GM23338 (cell line): ENCODE data around the gene RSRC1.

Experiments
- POLR2AphosphoS5 ChIP-seq: IDR thresholded peaks from 2 replicates; pipeline ENCODE4 v1.6.1; 2016; ENCODE audit warnings: antibody characterized with exemption, low read depth
- ZNF331 ChIP-seq: fragments of 250-450 bp; sonication (Bioruptor Pico); IDR thresholded peaks from 2 replicates; pipeline ENCODE4 v1.5.0; 2020; ENCODE audit warnings: low read depth, mild to moderate bottlenecking, moderate library complexity
- TF ChIP-seq, protein P1 (sequence below), 2 experiments: fragments of 200-600 bp in 1 of 2; sonication (generic) in 1 of 2; conservative IDR thresholded peaks; 2 replicates each; pipeline versions ENCODE4 v1.5.1 to v1.6.1; 2016 to 2017; ENCODE audit warnings: antibody characterized with exemption in 2 of 2, low read depth in 2 of 2, mild to moderate bottlenecking in 2 of 2, moderate library complexity in 1 of 2

DNA sequence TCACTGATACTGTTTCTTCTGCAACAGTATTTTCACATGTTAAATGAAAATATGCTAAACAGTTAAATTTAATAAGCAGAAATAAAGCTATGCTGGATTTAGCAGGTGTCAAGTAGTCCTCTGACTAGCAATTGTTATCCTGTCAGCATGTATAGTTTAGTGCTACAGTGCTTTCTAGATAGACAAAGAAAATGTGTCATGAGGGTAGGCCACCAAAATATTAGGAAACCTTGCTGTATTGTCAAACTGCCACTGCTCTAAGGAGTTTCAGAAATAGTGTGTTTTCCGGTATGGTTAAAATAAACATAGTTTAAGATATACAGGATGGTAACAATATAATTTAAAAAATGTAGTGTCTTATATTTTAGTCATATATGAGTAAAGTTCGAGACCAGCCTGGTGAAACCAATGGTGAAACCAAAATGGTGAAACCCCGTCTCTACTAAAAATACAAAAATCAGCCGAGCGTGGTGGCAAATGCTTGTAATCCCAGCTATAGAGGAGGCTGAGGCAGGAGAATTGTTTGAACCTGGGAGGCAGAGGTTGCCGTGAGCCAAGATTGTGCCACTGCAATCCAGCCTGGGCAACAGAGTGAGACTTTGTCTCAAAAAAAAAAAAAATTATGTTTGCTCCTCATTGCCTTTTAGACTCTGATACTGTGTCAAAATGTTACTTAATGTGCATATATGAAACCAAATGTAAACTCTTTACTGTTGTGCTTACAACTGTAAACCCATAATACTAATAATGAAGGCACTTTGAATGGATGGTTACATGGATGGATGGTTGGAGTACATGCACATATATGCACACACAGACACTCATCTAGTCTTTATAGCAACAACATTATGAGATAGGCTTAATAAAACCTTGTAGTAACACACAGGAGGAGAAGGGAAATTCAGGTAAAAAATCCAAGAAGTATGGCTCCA lies 204.8 kb downstream of the RSRC1 start:
- TF ChIP-seq, protein P1, sequence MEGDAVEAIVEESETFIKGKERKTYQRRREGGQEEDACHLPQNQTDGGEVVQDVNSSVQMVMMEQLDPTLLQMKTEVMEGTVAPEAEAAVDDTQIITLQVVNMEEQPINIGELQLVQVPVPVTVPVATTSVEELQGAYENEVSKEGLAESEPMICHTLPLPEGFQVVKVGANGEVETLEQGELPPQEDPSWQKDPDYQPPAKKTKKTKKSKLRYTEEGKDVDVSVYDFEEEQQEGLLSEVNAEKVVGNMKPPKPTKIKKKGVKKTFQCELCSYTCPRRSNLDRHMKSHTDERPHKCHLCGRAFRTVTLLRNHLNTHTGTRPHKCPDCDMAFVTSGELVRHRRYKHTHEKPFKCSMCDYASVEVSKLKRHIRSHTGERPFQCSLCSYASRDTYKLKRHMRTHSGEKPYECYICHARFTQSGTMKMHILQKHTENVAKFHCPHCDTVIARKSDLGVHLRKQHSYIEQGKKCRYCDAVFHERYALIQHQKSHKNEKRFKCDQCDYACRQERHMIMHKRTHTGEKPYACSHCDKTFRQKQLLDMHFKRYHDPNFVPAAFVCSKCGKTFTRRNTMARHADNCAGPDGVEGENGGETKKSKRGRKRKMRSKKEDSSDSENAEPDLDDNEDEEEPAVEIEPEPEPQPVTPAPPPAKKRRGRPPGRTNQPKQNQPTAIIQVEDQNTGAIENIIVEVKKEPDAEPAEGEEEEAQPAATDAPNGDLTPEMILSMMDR (conservative IDR thresholded peaks at IDR 0.05; ENCODE audit: low read depth in 2 of 2): no peak
- TF ChIP-seq ZNF331 (CRISPR knock-in tag) (no peak), POLR2AphosphoS5 (no peak)
